H9 (cell line): ENCODE results near the gene SPRED2. TPM values are rescaled to one million over a fixed set of nuclear protein-coding genes. Genes with fewer than 3 reads are reported as not detected.

Experiments
- DNase-seq: peaks from one replicate; pipeline ENCODE4 v3.0.0-alpha.2; 2017
- H2AFZ ChIP-seq: one replicate; pipeline ENCODE4 v1.6.1; 2013; ENCODE audit warnings: mild to moderate bottlenecking, low read length, control low read depth, moderate library complexity
- H2AK5ac ChIP-seq: 2 replicates; pipeline ENCODE4 v1.6.1; 2013; ENCODE audit warnings: low read length, control low read depth, mixed read lengths; ENCODE audit not compliant: insufficient read length
- H2BK120ac ChIP-seq: one replicate; pipeline ENCODE4 v1.6.1; 2013; ENCODE audit warnings: low read depth, mild to moderate bottlenecking, low read length, control low read depth, inconsistent platforms; ENCODE audit not compliant: poor library complexity, severe bottlenecking
- H2BK12ac ChIP-seq: 2 replicates; pipeline ENCODE4 v1.6.1; 2013; ENCODE audit warnings: low read length, control low read depth, mixed read lengths, low read depth; ENCODE audit not compliant: insufficient read length
- H2BK15ac ChIP-seq: 2 replicates; pipeline ENCODE4 v1.6.1; 2013; ENCODE audit warnings: low read depth, low read length, control low read depth
- H2BK20ac ChIP-seq: one replicate; pipeline ENCODE4 v1.6.1; 2013; ENCODE audit warnings: low read depth, mild to moderate bottlenecking, low read length, control low read depth, inconsistent platforms; ENCODE audit not compliant: poor library complexity, severe bottlenecking
- H2BK5ac ChIP-seq: 2 replicates; pipeline ENCODE4 v1.6.1; 2013; ENCODE audit warnings: low read length, control low read depth, mixed read lengths; ENCODE audit not compliant: insufficient read length
- H3K14ac ChIP-seq: 2 replicates; pipeline ENCODE4 v1.6.1; 2013; ENCODE audit warnings: low read length, control low read depth; ENCODE audit not compliant: insufficient read depth
- H3K18ac ChIP-seq: 2 replicates; pipeline ENCODE4 v1.6.1; 2013; ENCODE audit warnings: low read depth, mild to moderate bottlenecking, mixed read lengths, low read length, control low read depth; ENCODE audit not compliant: insufficient read length
- H3K23ac ChIP-seq: 2 replicates; pipeline ENCODE4 v1.6.1; 2013; ENCODE audit warnings: low read length, control low read depth, mixed read lengths, low read depth; ENCODE audit not compliant: insufficient read length
- H3K23me2 ChIP-seq: 2 replicates; pipeline ENCODE4 v1.6.1; 2013; ENCODE audit warnings: low read depth, mild to moderate bottlenecking, mixed read lengths, low read length, control low read depth; ENCODE audit not compliant: insufficient read length, poor library complexity, severe bottlenecking
- H3K27ac ChIP-seq: 2 replicates; pipeline ENCODE4 v1.5.1; 2013; ENCODE audit warnings: low read length, control low read depth, mixed read lengths, low read depth; ENCODE audit not compliant: insufficient read length
- H3K27me3 ChIP-seq: 2 replicates; pipeline ENCODE4 v1.6.1; 2013; ENCODE audit warnings: low read length, control low read depth, inconsistent platforms; ENCODE audit not compliant: insufficient read depth
- H3K4ac ChIP-seq: 2 replicates; pipeline ENCODE4 v1.6.1; 2013; ENCODE audit warnings: low read depth, mild to moderate bottlenecking, control low read depth, inconsistent platforms, low read length, moderate library complexity
- H3K4me1 ChIP-seq: 2 replicates; pipeline ENCODE4 v1.6.1; 2013; ENCODE audit warnings: low read length, control low read depth, inconsistent platforms; ENCODE audit not compliant: insufficient read depth
- H3K4me2 ChIP-seq: 2 replicates; pipeline ENCODE4 v1.6.1; 2013; ENCODE audit warnings: low read length, control low read depth, mixed read lengths; ENCODE audit not compliant: insufficient read length, insufficient read depth
- H3K56ac ChIP-seq: 2 replicates; pipeline ENCODE4 v1.6.1; 2013; ENCODE audit warnings: low read depth, mild to moderate bottlenecking, mixed read lengths, low read length, control low read depth; ENCODE audit not compliant: insufficient read length
- H3K79me1 ChIP-seq: 2 replicates; pipeline ENCODE4 v1.6.1; 2013; ENCODE audit warnings: low read depth, mild to moderate bottlenecking, moderate library complexity, low read length, control low read depth, inconsistent platforms; ENCODE audit not compliant: insufficient read depth, poor library complexity, severe bottlenecking
- H3K79me2 ChIP-seq: 2 replicates; pipeline ENCODE4 v1.6.1; 2013; ENCODE audit warnings: low read length, control low read depth, inconsistent platforms; ENCODE audit not compliant: insufficient read depth
- H3K9ac ChIP-seq: 2 replicates; pipeline ENCODE4 v1.6.1; 2013; ENCODE audit warnings: low read length, control low read depth, mixed read lengths; ENCODE audit not compliant: insufficient read length; ENCODE audit errors: extremely low read depth
- H3K9me3 ChIP-seq: one replicate; pipeline ENCODE4 v1.6.1; 2013; ENCODE audit warnings: low read depth, low read length, inconsistent platforms; ENCODE audit not compliant: control insufficient read depth
- H3T11ph ChIP-seq: one replicate; pipeline ENCODE4 v1.6.1; 2013; ENCODE audit warnings: mild to moderate bottlenecking, low read length, control low read depth, inconsistent platforms
- H4K20me1 ChIP-seq: one replicate; pipeline ENCODE4 v1.6.1; 2013; ENCODE audit not compliant: control insufficient read depth, insufficient read length, insufficient read depth
- H4K5ac ChIP-seq: 2 replicates; pipeline ENCODE4 v1.6.1; 2013; ENCODE audit warnings: low read depth, mild to moderate bottlenecking, mixed read lengths, low read length, control low read depth; ENCODE audit not compliant: insufficient read length
- H4K8ac ChIP-seq: replicated peaks from 2 replicates; pipeline ENCODE4 v1.6.1; 2013; ENCODE audit warnings: low read length, control low read depth, mixed read lengths, low read depth; ENCODE audit not compliant: insufficient read length
- H4K91ac ChIP-seq: 2 replicates; pipeline ENCODE4 v1.6.1; 2013; ENCODE audit warnings: low read depth, mild to moderate bottlenecking, moderate library complexity, mixed read lengths, low read length, control low read depth; ENCODE audit not compliant: insufficient read length
- H3K27ac Mint-ChIP-seq, 3 experiments: 2 replicates in 2 of 3; 3 replicates in 1 of 3; pipeline ENCODE4 v1.8.0; 2020 to 2021; ENCODE audit warnings: mixed read lengths in 3 of 3, mild to moderate bottlenecking in 1 of 3, moderate library complexity in 1 of 3
- H3K27me3 Mint-ChIP-seq: 2 replicates; pipeline ENCODE4 v1.8.0; 2021; ENCODE audit warnings: low read depth, mild to moderate bottlenecking, moderate library complexity, mixed read lengths
- H3K36me3 Mint-ChIP-seq, 3 experiments: 2 replicates in 2 of 3; 3 replicates in 1 of 3; pipeline ENCODE4 v1.8.0; 2020 to 2021; ENCODE audit warnings: low read depth in 3 of 3, mixed read lengths in 3 of 3; ENCODE audit not compliant: insufficient read depth in 1 of 3
- H3K4me1 Mint-ChIP-seq, 2 experiments: 2 replicates each; pipeline ENCODE4 v1.8.0; 2020; ENCODE audit warnings: mixed read lengths in 2 of 2
- H3K4me3 Mint-ChIP-seq, 2 experiments: 2 replicates in 1 of 2; 3 replicates in 1 of 2; pipeline ENCODE4 v1.8.0; 2020 to 2021; ENCODE audit warnings: mild to moderate bottlenecking in 2 of 2, mixed read lengths in 2 of 2, moderate library complexity in 1 of 2
- H3K9me3 Mint-ChIP-seq, 2 experiments: 2 replicates in 1 of 2; 3 replicates in 1 of 2; pipeline ENCODE4 v1.8.0; 2020; ENCODE audit warnings: mild to moderate bottlenecking in 2 of 2, mixed read lengths in 2 of 2, moderate library complexity in 1 of 2
- CTCF ChIP-seq: fragments of 200-600 bp; sonication (generic); conservative IDR thresholded peaks from 3 replicates; pipeline ENCODE4 v1.8.0; 2021; ENCODE audit warnings: antibody characterized with exemption, mild to moderate bottlenecking
- WGBS: extraction: QIAGEN DNeasy Blood & Tissue Kit; methylation state at CpG from one replicate; pipeline ENCODE4 v1.1.7; 2013; ENCODE audit warnings: missing lambda C conversion rate, low lambda C conversion rate, mixed read lengths; ENCODE audit not compliant: insufficient read length; ENCODE audit errors: extremely low coverage; 5-methylcytosine and 5-hydroxymethylcytosine counted together
- total RNA-seq: library from RNA; stranded (reverse); gene quantifications from 2 replicates; pipeline ENCODE4 v1.2.1, GENCODE V29; 2021

The SPRED2 gene
- total RNA-seq, 1 experiment from 2014 or later, result 23.5 TPM

GRCh38 chr2:65329525-65329924 lies 102.9 kb downstream of the SPRED2 start:
- Histone ChIP-seq H3K79me1 (no peaks in the 10 kb centered on the region), H3K23me2 (no peaks in the 10 kb centered on the region), H2BK120ac (no peak overlapping the region), H3K9me3 (no peaks in the 10 kb centered on the region), H2AK5ac (no peak overlapping the region), H3K18ac (no peak overlapping the region), H2AFZ (no peak overlapping the region), H3K4me1 (no peaks in the 10 kb centered on the region; the same call in 1 of the 2 replicates), H3K14ac (no peak overlapping the region), H4K91ac (no peak overlapping the region), H3K9ac (no peak overlapping the region), H2BK20ac (no peak overlapping the region), H3K4me2 (no peak overlapping the region), H3K23ac (no peak overlapping the region), H3K27ac (no peak overlapping the region), H4K20me1 (no peaks in the 10 kb centered on the region), H2BK15ac (no peak overlapping the region), H4K5ac (no peak overlapping the region), H3K79me2 (no peaks in the 10 kb centered on the region), H3K4ac (no peak overlapping the region), H4K8ac (no peak overlapping the region), H3T11ph (no peak overlapping the region), H3K56ac (no peak overlapping the region), H2BK12ac (no peak overlapping the region), H2BK5ac (no peak overlapping the region), H3K27me3 (no peaks in the 10 kb centered on the region)
- no CpG with 5 or more reads among the region's 5 CpGs for WGBS
- H3K27ac Mint-ChIP-seq, result no peak overlapping the region
- H3K27me3 Mint-ChIP-seq, result no peaks in the 10 kb centered on the region
- H3K9me3 Mint-ChIP-seq, result no peaks in the 10 kb centered on the region
- peaks cover 6 to 9% of the 10 kb centered on the region in 2 experiments; a peak in 1 of 4 replicates for H3K4me1 Mint-ChIP-seq
- peaks cover 0 to 6% (median 0%) of the 10 kb centered on the region in 3 experiments; a peak in 4 of 7 replicates for H3K36me3 Mint-ChIP-seq
- TF ChIP-seq CTCF, result no peak
- H3K4me3 Mint-ChIP-seq, result no peak overlapping the region
- DNase-seq, result no peak
